ENCODE measurements around the gene ITPR3. TPM values are rescaled to one million over a fixed set of nuclear protein-coding genes. Genes with fewer than 3 reads are reported as not detected.

ITPR3 gene
- total RNA-seq, 1 donor from 2014 or later: 6.7 TPM

DNA sequence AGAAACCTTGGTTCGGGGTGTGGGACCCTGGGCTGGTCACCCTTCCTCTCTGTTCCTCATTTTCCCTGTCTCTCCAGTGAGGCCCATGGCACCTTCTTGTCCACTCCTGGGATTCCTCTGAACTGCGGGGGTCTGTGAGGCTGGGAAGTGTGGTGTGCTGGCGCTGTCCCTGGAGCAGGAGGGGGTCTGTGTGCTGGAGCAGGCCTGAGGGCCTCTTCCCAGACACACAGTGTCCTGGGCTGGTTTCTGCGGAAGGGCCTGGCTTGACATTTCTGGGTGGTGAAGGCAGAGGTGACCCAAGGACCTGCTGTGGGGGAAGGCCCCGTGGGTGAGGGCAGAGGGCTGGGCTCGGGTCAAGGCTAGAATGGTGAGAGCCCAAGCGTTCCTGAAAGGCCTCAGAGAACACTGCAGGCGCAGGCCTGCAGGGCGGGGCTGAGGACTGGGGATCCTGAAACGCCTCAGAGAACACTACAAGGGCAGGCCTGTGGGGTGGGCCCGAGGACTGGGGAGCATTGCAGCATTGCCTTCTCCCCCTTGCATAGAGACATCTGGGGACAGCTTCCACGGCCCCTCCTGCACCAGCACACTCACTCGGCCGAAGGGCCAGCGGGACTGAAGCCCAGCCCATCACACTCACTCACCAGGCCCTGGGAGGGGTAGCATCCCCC is 30.5 kb upstream of the ITPR3 start:
- DNase-seq (ENCODE audit: low read depth in 2 of 2): peak in 1 of 2 donors; percentile 45

DNA sequence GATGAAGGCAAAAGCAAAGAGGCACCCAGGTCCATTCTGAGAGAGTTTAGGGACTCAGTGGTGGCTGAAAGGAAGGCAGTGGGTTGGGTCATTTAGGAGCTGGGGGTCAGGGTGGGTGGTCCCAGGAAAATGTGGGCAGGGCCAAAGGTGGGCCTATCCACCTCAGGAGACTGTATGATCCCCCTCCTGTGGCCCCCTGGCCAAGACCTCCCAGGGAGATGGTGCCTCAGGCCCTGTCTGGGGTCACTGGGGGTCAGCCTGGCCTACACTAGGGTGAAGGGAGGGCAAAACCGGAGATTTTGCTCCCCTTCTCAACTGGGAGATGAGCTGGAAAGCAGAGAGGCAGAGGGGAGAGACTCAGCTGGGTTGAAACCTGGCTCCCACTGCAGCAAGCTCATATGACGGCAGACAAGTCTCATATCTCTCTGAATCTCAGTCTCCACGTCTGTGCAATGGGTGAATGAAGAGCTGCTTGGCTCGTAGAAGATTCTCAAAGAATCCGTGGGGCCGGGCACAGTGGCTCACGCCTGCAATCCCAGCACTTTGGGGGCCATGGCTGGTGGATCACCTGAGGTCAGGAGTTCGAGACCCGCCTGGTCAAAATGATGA is 29.6 kb upstream of the ITPR3 start:
- no peak for DNase-seq (ENCODE audit: low read depth in 2 of 2)

DNA sequence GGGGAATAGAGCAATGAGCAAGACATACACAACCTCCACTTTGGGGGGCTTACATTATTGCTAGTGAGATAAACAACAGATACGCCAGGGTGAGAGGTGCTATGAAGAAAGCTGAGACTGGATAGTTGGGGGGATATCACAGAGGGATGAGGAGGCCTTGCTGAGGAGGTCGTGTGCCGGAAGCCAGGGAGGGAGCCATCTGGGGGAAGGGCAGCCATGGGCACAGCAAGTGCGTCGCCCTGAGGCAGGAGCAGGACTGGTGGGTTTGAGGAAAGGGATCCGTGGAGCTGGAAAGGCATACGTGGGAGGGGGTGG is 28.9 kb upstream of the ITPR3 start:
- no peak for DNase-seq (ENCODE audit: low read depth in 2 of 2)

DNA sequence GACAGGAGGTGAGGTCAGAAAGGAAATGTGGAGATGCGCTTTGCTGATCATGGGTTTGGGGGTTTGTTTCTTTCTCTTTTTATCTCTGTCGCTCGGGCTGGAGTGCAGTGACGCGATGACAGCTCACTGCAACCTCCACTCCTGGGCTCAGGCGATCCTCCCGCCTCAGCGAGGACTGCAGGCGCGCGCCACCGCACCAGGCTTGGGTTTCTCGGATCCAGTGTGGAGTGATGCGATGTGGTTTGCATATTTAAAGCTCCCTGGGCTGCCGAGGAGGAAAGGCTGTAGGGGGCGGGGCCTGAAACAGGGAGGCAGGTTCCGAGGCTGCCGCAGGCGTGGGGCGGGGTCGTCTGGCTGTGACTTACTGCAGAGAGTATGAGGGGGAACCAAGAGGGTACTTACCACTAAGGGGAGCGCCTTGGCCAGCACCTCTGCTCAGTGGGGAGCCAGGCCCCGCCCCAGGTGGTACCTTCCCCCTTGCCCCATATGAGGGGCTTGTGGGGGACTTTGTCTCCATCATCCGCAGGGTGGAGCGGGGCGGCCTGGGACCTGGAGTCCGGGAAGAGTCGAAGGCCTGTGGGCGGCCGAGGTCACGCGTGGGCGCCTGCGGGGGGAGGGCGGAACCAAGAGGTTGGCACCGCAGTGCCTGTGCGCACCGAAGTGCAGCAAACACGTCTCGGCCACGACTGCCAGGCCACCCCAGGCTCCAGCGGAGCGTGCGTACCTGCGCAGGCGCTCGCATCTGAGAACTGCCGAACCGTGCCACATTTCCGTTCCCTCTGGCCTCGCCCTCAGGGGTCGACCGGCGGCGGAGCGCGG is 28.3 kb upstream of the ITPR3 start:
- DNase-seq (ENCODE audit: low read depth in 2 of 2): no peak

DNA sequence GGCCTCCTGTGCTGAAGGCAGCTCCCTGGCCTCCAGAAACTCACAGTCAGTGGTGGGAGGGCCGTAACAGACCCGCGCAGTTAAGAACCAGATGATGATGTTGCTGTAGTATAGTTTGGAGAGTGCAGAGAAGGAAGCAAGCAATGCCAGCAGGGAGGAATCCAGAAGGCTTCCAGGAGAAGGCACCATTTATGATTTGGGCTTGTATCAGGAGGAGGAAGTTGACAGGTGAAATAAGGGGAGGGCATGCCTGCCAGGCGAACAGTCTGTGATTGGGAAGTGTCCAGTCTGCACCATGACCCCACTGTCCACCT is 27.8 kb upstream of the ITPR3 start:
- DNase-seq (ENCODE audit: low read depth in 2 of 2): no peak

DNA sequence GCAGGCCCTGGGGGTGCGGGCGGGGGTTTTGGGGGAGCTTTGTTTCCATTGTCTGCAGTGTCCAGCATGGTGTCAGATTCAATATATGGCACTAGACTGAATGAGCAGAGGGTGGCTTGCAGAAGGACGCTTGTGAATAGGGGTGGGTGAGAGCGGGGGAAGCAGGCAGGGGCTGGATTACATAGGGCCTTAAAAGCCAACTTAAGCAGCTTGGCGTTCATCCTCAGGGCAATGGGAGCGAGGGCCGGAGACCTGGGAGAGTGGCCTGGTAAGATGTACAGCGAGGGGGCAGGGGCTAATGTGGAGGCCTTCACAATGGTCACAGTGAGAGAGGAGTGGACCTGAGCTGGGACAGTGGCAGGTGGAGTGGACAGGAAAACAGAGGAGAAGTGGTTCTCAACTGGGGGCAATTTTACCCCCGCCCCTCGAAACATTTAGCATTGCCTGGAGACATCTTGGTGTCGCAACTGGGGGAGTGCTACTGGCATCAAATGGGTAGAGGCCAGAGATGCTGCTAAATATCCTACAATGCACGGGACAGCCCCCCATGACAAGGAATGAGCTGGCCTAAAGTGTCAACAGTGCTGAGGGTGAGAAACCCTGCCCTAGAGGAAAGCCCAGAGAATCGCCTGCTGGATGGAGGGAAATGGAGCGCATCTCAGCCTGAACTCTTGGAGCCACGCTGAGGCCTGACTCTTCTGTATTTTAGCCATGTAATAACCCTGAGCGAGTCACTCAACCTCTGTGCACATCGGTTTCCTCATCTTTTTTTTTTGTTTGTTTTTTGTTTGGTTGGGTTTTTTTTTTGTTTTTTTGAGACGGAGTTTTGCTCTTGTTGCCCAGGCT is 25.9 kb upstream of the ITPR3 start:
- DNase-seq (ENCODE audit: low read depth in 2 of 2): no peak

DNA sequence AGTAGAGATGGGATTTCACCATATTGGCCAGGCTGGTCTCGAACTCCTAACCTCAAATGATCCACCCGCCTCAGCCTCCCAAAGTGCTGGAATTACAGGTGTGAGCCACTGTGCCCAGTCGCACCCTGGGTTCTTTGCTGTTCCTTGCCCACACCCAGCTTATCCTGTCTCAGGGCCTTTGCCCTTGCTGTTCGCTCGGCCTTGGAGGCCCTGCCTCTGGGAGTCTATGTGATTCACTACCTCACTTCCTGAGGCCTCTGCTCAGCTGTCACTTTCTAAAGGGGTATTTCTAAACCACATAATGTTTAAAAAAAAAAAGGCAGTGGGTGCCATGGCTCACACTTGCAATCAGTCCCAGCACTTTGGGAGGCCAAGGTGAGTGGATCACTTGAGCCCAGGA is 24.2 kb upstream of the ITPR3 start:
- peak in 1 of 2 donors; percentile 60 for DNase-seq (ENCODE audit: low read depth in 2 of 2)

DNA sequence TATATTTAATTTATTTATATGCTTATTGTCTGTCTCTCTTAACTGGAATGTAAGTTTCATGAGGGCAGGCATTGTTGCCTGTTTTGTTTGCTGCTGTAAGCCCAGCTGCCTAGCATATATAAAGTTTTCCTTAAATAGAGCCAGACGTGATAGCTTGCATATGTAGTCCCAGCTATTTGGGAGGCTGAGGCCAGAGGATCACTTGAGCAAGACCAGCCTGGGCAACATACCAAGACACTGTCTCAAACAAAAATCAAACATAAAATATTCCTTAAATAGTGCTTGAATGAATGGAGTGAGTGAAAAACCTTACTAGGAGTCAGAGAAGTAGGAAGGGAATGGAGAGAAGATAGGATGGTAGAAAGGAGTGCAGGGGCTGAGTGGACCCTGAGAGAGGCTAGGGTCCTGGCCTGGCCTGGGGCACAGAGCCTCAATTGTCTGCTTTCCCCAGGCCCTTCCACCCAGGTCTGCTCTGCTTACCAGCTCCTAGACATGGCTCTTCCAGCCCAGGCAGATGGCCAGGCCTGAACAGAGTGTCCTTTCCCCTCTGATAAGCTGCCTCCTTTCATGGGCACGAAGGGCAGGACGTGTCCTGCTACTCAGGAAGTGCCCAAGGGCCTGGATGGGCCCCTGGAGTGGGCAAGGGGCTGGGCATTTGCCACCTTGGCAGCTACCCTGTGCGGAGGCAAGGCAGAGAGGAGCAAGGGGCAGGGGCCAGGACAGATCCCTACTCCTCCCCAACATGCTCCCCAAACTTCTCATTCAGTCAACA is 23.4 kb upstream of the ITPR3 start:
- no peak for DNase-seq (ENCODE audit: low read depth in 2 of 2)

DNA sequence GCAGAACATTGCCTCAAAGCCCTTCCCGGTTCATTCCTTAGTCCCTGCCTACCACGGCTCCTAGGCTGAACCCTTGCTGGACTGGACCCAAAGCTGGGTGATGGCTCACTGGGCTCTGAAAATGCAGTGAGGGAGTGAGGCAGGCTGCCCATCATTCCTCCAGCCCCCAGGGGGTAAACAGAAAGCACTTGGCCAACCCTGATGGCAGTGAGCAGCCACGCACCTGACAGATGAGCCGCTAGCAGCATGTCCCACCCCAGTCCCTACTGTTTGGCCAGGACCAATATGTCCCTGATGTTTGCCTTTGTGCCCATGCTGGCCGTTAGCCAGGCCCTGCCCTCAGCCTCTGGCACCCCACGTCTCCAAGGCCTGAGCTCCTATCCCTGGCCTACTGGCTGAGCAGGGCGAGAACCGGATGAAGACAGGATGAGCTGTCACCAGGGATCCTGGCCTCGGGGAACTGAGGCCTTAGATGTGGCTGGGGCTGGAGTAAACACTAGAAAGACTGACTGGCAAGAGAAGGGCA is 21.6 kb upstream of the ITPR3 start:
- DNase-seq (ENCODE audit: low read depth in 2 of 2): peak in 1 of 2 donors; percentile 58

DNA sequence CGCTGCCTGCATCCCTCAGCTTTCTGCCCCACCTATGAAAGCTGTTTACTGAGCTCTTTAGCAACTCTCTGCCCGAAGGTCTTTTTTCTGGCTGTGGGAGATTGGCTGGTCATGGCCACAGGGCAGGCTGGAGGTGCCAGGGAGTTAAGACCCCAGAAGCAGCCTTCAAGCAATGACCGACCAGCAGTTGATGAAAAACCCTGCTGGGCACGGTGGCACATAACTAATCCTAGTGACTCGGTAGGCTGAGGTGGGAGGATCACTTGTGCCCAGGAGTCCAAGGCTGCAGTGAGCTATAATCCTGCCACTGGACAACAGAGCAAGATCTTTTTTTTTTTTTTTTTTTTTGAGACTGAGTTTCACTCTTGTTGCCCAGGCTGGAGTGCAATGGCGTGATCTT is 20.4 kb upstream of the ITPR3 start:
- no peak for DNase-seq (ENCODE audit: low read depth in 2 of 2)

DNA sequence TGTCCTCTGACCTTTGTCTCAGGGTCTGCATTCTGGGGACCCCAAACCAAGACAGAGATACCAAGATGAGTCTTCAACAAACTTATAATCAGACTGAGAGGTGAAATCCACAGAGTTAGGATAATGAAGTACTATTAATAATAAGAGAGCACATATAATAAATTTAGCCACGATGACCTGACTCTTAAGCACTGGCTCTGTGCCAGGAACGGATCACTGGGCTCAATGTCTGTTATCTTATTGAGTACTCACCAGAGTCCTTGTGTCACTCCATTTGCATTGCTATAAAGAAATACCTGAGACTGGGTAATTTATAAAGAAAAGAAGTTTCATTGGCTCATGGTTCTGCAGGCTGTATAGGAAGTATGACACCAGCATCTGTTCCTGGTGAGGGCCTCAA is 18.9 kb upstream of the ITPR3 start:
- no peak for DNase-seq (ENCODE audit: low read depth in 2 of 2)

DNA sequence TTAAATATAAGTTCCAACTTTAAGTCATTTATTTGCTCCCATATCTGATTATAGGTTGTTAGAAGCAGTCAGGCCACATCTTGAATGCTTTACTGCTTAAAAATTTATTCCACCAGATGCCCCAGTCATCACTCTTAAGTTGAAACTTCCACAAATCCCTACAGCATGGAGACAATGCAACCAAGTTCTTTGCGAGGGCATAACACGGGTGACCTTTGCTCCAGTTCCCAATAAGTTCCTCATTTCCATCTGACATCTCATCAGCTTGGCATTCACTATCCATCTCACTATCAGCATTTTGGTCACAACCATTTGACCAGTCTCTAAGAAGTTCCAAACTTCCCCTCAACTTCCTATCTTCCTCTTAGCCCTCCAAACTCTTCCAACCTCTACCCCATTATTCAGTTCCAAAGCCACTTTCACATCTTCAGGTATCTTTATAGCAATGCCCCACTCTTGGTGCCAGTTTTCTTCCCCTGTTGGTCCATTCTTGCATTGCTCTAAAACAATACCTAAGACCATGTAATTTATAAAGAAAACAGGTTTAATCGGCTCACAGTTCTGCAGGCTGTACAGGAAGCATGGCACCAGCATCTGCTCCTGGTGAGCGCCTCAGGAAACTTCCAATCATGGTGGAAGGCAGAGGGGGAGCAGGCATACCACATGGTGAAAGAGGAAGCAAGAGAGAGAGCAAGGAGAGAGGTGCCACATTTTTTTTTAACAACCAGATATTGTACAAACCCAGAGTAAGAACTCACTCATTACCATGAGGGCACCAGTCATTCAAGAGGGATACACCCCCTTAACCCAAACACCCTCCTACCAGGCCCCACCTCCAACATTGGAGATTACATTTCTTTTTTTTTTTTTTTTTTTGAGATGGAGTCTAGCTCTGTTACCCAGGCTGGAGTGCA is 15.9 kb upstream of the ITPR3 start:
- DNase-seq (ENCODE audit: low read depth in 2 of 2): no peak

DNA sequence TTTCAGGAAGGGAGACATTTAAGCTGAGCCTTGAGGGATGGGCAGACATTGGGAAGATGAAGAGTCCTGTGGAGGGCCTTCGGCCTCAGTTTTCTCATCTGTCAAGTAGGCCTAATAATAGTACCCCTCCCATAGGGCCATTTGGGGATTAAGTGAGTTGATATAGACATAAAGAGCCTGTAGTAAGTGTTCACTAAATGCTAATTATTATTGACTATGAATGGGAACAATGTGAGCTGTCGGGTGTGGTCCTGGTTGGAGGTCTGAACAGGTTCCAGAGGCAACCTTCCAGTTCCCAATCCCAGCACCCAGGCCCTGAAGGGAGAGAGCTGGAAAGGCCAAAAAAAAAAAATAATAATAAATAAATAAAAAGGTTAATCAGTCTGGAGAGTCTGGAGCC is 14.5 kb upstream of the ITPR3 start:
- no peak for DNase-seq (ENCODE audit: low read depth in 2 of 2)

DNA sequence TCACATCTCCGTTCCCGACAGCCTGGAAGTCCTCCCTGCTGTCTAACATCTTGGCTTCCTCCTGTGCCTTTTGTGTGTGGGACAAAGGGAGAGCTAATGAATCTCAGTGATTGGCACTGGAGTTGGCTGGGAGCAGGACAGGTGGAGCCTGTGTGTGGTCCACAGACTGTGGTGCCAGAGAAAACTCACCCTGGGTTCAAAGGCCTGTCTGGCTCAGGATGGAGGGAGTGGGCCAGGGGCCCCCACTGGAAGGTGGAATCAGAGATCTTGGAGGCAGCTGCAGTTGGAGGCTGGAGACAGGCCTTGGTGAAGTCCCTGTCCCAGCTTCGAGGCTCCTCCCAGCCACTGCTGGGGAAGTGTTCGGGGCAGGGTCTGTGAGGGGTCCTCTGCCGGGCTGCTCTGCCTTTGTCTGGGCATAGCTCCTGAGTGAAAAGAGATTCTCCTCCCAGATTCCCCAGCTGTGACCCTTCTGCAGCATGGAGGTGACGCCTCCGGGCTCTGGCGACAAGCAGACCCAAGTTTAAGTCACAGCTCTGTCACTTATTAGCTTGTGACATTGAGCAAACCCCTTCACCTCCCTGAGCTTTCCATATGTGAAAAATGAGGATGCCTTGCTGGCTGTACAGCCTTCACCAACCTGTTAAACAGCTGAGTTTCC is 13.9 kb upstream of the ITPR3 start:
- no peak for DNase-seq (ENCODE audit: low read depth in 2 of 2)

DNA sequence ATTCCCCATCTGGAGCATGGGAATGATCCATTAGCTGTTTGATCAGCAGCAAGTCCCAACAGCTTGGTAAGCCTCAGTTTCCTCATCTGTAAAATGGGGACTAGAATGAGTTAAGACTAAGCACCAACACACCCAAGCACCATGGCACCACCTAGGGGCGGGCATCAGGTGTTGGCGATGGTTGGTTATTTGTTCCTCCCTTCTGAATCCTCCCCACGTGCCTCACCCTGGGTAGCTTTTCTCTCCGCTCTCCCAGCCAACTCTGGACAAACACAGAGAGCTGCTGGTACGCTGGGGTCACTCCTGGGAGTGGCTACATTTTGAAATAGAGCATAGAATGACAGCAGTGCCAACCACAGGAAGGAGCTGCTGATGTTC is 13.3 kb upstream of the ITPR3 start:
- DNase-seq (ENCODE audit: low read depth in 2 of 2): peak; percentile 30 to 42

DNA sequence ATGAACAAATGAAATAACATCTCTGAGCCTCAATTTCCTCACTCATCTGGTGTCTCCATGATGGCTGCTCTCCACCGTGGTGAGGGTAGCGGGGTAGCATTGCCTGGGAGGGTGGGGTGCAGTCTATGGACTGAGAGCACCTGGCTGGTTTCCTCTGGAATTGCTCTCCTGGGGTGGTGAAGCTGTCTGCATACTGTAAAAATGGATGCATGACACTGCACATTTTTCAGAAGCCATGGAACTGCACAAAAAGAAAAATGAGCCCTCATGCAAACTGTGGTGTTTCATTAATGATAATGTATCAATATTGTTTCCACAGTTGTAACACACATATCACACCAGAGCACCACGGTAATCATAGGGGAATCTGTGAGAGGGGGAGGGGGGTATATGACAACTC is 12.1 kb upstream of the ITPR3 start:
- DNase-seq (ENCODE audit: low read depth in 2 of 2): no peak

DNA sequence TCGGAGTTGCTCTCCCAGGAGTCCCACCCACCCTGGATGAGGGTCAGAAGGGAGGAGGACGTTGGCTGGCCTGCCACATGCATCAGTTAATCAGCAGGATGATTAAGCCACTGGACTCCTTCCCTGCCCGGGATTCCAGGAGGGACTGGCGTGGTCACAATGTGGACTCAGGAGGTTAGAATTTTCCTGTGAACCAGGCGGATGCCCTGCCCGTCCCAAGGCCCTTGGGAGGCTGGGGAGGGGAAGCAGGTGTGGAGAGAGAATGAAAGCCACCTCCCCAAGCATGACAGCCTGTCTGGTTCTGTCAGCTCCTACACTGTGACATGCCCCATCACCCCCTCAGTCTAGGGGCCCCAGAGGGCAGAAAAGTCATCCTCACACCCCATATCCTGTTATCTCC is 11.6 kb upstream of the ITPR3 start:
- peak in 1 of 2 donors; percentile 71 for DNase-seq (ENCODE audit: low read depth in 2 of 2)

DNA sequence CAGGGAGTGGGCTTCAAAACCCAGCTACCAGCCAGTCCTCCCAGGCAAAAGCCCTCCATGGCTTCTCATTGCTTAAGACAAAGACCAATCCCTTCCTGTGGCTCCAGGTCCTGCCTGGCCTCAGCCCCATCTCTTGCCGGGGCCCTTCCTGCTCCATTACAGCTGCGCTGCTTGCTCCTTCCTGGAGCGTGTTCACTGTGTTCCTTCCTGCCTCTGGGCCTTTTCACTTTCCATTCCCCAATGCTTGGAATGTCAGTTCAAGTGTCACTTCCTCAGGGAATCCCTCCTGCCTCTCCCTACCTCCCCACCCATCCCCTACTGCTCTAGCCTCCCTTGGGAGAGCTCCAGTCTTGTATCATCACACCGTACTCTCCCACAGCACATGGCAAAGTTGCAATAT is 11.1 kb upstream of the ITPR3 start:
- peak in 1 of 2 donors; percentile 74 for DNase-seq (ENCODE audit: low read depth in 2 of 2)
